Muscle layer of colon (tissue), 2 donors: Measurements from ENCODE around the gene FAM149B1.

Source experiments
- H3K27ac ChIP-seq: one replicate; pipeline ENCODE4 v1.7.0; 2013; ENCODE audit warnings: low read depth, mild to moderate bottlenecking, low read length, moderate library complexity
- H3K27me3 ChIP-seq, 2 donors: one replicate each; pipeline ENCODE4 v1.7.0; 2013; ENCODE audit warnings: low read length in 2 of 2, mild to moderate bottlenecking in 2 of 2; ENCODE audit not compliant: insufficient read depth in 2 of 2, control insufficient read depth in 1 of 2
- H3K36me3 ChIP-seq: one replicate; pipeline ENCODE4 v1.7.0; 2013; ENCODE audit warnings: mild to moderate bottlenecking, low read length; ENCODE audit not compliant: insufficient read depth
- H3K4me1 ChIP-seq: one replicate; pipeline ENCODE4 v1.7.0; 2013; ENCODE audit warnings: mild to moderate bottlenecking, low read length; ENCODE audit not compliant: insufficient read depth
- H3K4me3 ChIP-seq, 2 donors: one replicate each; pipeline ENCODE4 v1.7.0; 2013; ENCODE audit warnings: low read length in 2 of 2, low read depth in 1 of 2, mild to moderate bottlenecking in 1 of 2, moderate library complexity in 1 of 2
- H3K9ac ChIP-seq: one replicate; pipeline ENCODE4 v1.7.0; 2013; ENCODE audit warnings: low read length
- H3K9me3 ChIP-seq: one replicate; pipeline ENCODE4 v1.7.0; 2013; ENCODE audit warnings: mild to moderate bottlenecking, low read length
- donor health status: abdominal sarcoma.
- donor health status: Adenocarcinoma of cecum.

The FAM149B1 gene

GRCh38 chr10:73182568-73182967 lies 14.6 kb downstream of the FAM149B1 start:
- H3K9me3 ChIP-seq = no peaks in the 10 kb centered on the region
- H3K36me3 ChIP-seq = peaks cover 21% of the 10 kb centered on the region
- no peaks in the 10 kb centered on the region for H3K27me3 ChIP-seq
- no peak overlapping the region for H3K4me3 ChIP-seq
- H3K9ac ChIP-seq = no peak overlapping the region
- no peak overlapping the region for H3K27ac ChIP-seq
- no peaks in the 10 kb centered on the region for H3K4me1 ChIP-seq

- H3K36me3 ChIP-seq = peaks cover 21% of the 10 kb centered on the region
- H3K9ac ChIP-seq = no peak overlapping the region
- no peak overlapping the region for H3K4me3 ChIP-seq
- no peaks in the 10 kb centered on the region for H3K27me3 ChIP-seq
- H3K27ac ChIP-seq = no peak overlapping the region
- H3K9me3 ChIP-seq = no peaks in the 10 kb centered on the region
- no peaks in the 10 kb centered on the region for H3K4me1 ChIP-seq
Measured at GRCh38 chr10:73183667-73184281, 15.9 kb downstream of the FAM149B1 start.

- Histone ChIP-seq H3K4me1 (no peaks in the 10 kb centered on the region), H3K9me3 (no peaks in the 10 kb centered on the region), H3K27me3 (no peaks in the 10 kb centered on the region), H3K36me3 (peaks cover 15% of the 10 kb centered on the region), H3K9ac (no peak overlapping the region), H3K27ac (no peak overlapping the region), H3K4me3 (no peak overlapping the region)
Measured at GRCh38 chr10:73186266-73186665, 18.3 kb downstream of the FAM149B1 start.

- Histone ChIP-seq H3K36me3 (peaks cover 10% of the 10 kb centered on the region), H3K27ac (no peak overlapping the region), H3K4me1 (no peaks in the 10 kb centered on the region), H3K4me3 (no peak overlapping the region), H3K9ac (no peak overlapping the region), H3K27me3 (no peaks in the 10 kb centered on the region), H3K9me3 (no peaks in the 10 kb centered on the region)
Measured at GRCh38 chr10:73190188-73190587, 22.3 kb downstream of the FAM149B1 start.

GRCh38 chr10:73205081-73205480 lies 37.2 kb downstream of the FAM149B1 start:
- Histone ChIP-seq H3K9ac (no peak overlapping the region), H3K9me3 (no peaks in the 10 kb centered on the region), H3K27ac (no peak overlapping the region), H3K36me3 (no peaks in the 10 kb centered on the region), H3K4me3 (no peak overlapping the region), H3K4me1 (no peaks in the 10 kb centered on the region), H3K27me3 (no peaks in the 10 kb centered on the region)

- Histone ChIP-seq H3K36me3 (no peaks in the 10 kb centered on the region), H3K9ac (no peak overlapping the region), H3K27me3 (no peaks in the 10 kb centered on the region), H3K4me3 (no peak overlapping the region), H3K27ac (no peak overlapping the region), H3K4me1 (no peaks in the 10 kb centered on the region), H3K9me3 (no peaks in the 10 kb centered on the region)
Measured at GRCh38 chr10:73205890-73206289, 38.0 kb downstream of the FAM149B1 start.

GRCh38 chr10:73206385-73206784 lies 38.5 kb downstream of the FAM149B1 start:
- Histone ChIP-seq H3K9ac (no peak overlapping the region), H3K27me3 (no peaks in the 10 kb centered on the region), H3K4me3 (no peak overlapping the region), H3K36me3 (no peaks in the 10 kb centered on the region), H3K27ac (no peak overlapping the region), H3K4me1 (no peaks in the 10 kb centered on the region), H3K9me3 (no peaks in the 10 kb centered on the region)

- H3K9me3 ChIP-seq = no peaks in the 10 kb centered on the region
- H3K4me3 ChIP-seq = no peak overlapping the region
- H3K27me3 ChIP-seq = no peaks in the 10 kb centered on the region
- H3K36me3 ChIP-seq = no peaks in the 10 kb centered on the region
- no peak overlapping the region for H3K27ac ChIP-seq
- H3K4me1 ChIP-seq = no peaks in the 10 kb centered on the region
- H3K9ac ChIP-seq = no peak overlapping the region
Measured at GRCh38 chr10:73207883-73208282, 40.0 kb downstream of the FAM149B1 start.

GRCh38 chr10:73209705-73210104 lies 41.8 kb downstream of the FAM149B1 start:
- H3K36me3 ChIP-seq = no peaks in the 10 kb centered on the region
- H3K27ac ChIP-seq = no peak overlapping the region
- H3K27me3 ChIP-seq = no peaks in the 10 kb centered on the region
- no peaks in the 10 kb centered on the region for H3K4me1 ChIP-seq
- no peaks in the 10 kb centered on the region for H3K9me3 ChIP-seq
- no peak overlapping the region for H3K9ac ChIP-seq
- H3K4me3 ChIP-seq = no peak overlapping the region

- no peaks in the 10 kb centered on the region for H3K27me3 ChIP-seq
- no peak overlapping the region for H3K4me3 ChIP-seq
- no peak overlapping the region for H3K9ac ChIP-seq
- H3K36me3 ChIP-seq = no peaks in the 10 kb centered on the region
- no peaks in the 10 kb centered on the region for H3K9me3 ChIP-seq
- no peaks in the 10 kb centered on the region for H3K4me1 ChIP-seq
- H3K27ac ChIP-seq = no peak overlapping the region
Measured at GRCh38 chr10:73210395-73211105, 42.6 kb downstream of the FAM149B1 start.

- Histone ChIP-seq H3K27me3 (no peaks in the 10 kb centered on the region), H3K9me3 (no peaks in the 10 kb centered on the region), H3K36me3 (peaks cover under 1% of the 10 kb centered on the region), H3K4me3 (no peak overlapping the region), H3K27ac (no peak overlapping the region), H3K4me1 (no peaks in the 10 kb centered on the region), H3K9ac (no peak overlapping the region)
Measured at GRCh38 chr10:73211106-73211811, 43.3 kb downstream of the FAM149B1 start.
